ENCODE data around the gene PER1. TPM values are rescaled to one million over a fixed set of nuclear protein-coding genes. Genes with fewer than 3 reads are reported as not detected.
A peak's percentile ranks its signal among the peaks of the same experiment; 100 is the strongest.

The PER1 gene
- total RNA-seq, 4 donors from 2014 or later: 197 to 545 (median 266) TPM

GRCh38 chr17:8117367-8117979, 34.7 kb downstream of the PER1 start:
- DNase-seq (ENCODE audit: low spot score in 2 of 2): no peak
- no peak overlapping the region for H3K4me3 ChIP-seq (ENCODE audit: low read depth, poor library complexity, severe bottlenecking)
- intact Hi-C loops (cut with DNase I; ENCODE audit: low total_unique reads): no loop called here
- TF ChIP-seq CTCF (IDR thresholded peaks at IDR 0.05) (no peak), POLR2A (IDR thresholded peaks at IDR 0.05) (no peak)
- 20 to 28% methylated on average over 18 of the region's 18 CpGs for WGBS, 2 donors

GRCh38 chr17:8116776-8117175, 35.4 kb downstream of the PER1 start:
- 66 to 73% methylated on average over 18 of the region's 18 CpGs for WGBS, 2 donors
- H3K4me3 ChIP-seq (ENCODE audit: low read depth, poor library complexity, severe bottlenecking): no peak overlapping the region
- no peak for TF ChIP-seq CTCF (IDR thresholded peaks at IDR 0.05)
- no peak for TF ChIP-seq POLR2A (IDR thresholded peaks at IDR 0.05)
- DNase-seq (ENCODE audit: low spot score in 2 of 2): no peak
- intact Hi-C loops (cut with DNase I; ENCODE audit: low total_unique reads): no loop called here

- WGBS, 2 donors: 95 to 100% methylated on average over 6 of the region's 6 CpGs
- H3K4me3 ChIP-seq (ENCODE audit: low read depth, poor library complexity, severe bottlenecking): no peak overlapping the region
- no peak for DNase-seq (ENCODE audit: low spot score in 2 of 2)
- intact Hi-C loops (cut with DNase I; ENCODE audit: low total_unique reads): no loop called here
- no peak for TF ChIP-seq POLR2A (IDR thresholded peaks at IDR 0.05)
- no peak for TF ChIP-seq CTCF (IDR thresholded peaks at IDR 0.05)
These were observed 41.3 kb downstream of the PER1 start for GRCh38 chr17:8110907-8111306.

- DNase-seq (ENCODE audit: low spot score in 2 of 2): no peak
- intact Hi-C loops (cut with DNase I; ENCODE audit: low total_unique reads): no loop called here
- no peak overlapping the region for H3K4me3 ChIP-seq (ENCODE audit: low read depth, poor library complexity, severe bottlenecking)
- 20 to 23% methylated on average over 9 to 10 of the region's 10 CpGs for WGBS, 2 donors
- TF ChIP-seq POLR2A (IDR thresholded peaks at IDR 0.05) (no peak), CTCF (IDR thresholded peaks at IDR 0.05) (no peak)
These were observed 41.8 kb downstream of the PER1 start for GRCh38 chr17:8110456-8110804.

- TF ChIP-seq POLR2A (IDR thresholded peaks at IDR 0.05) (no peak), CTCF (IDR thresholded peaks at IDR 0.05) (peak in 1 of 3 donors; percentile 64)
- 8 to 10% methylated on average over 31 to 37 of the region's 63 CpGs for WGBS, 2 donors
- intact Hi-C loops (cut with DNase I; ENCODE audit: low total_unique reads): no loop called here
These were observed 42.3 kb downstream of the PER1 start for GRCh38 chr17:8109661-8110455.

More at GRCh38 chr17:8109661-8110455, 42.3 kb downstream of the PER1 start:
- peak in 1 of 2 donors; percentile 91 for DNase-seq (ENCODE audit: low spot score in 2 of 2)
- H3K4me3 ChIP-seq (ENCODE audit: low read depth, poor library complexity, severe bottlenecking): no peak overlapping the region

Data from lower leg skin (tissue), 4 donors.